ENCODE data around the gene ARHGAP45.
A peak's percentile ranks its signal among the peaks of the same experiment; 100 is the strongest.
"Not testable (repeated sequence)": the region's sequence is repeated elsewhere in the genome, so short reads cannot be mapped to it uniquely, and the experiment has no call there.

Gene ARHGAP45

GRCh38 chr19:1106841-1107660 is 40.1 kb downstream of the ARHGAP45 start:
- DNase-seq: no peak

- no peak for DNase-seq
Measured at GRCh38 chr19:1107661-1108261, 40.8 kb downstream of the ARHGAP45 start.

GRCh38 chr19:1108291-1109031 is 41.5 kb downstream of the ARHGAP45 start:
- no peak for DNase-seq

- no peak for DNase-seq
Measured at GRCh38 chr19:1109032-1109551, 42.1 kb downstream of the ARHGAP45 start.

GRCh38 chr19:1109697-1110671 is 43.0 kb downstream of the ARHGAP45 start:
- no peak for DNase-seq

- DNase-seq: no peak
Measured at GRCh38 chr19:1110809-1111640, 44.1 kb downstream of the ARHGAP45 start.

- no peak for DNase-seq
Measured at GRCh38 chr19:1111641-1112267, 44.8 kb downstream of the ARHGAP45 start.

- DNase-seq: no peak
Measured at GRCh38 chr19:1112268-1113029, 45.5 kb downstream of the ARHGAP45 start.

- DNase-seq: peak; percentile 75
Measured at GRCh38 chr19:1113030-1113985, 46.3 kb downstream of the ARHGAP45 start.

- no peak for DNase-seq
Measured at GRCh38 chr19:1113986-1114483, 47.1 kb downstream of the ARHGAP45 start.

- DNase-seq: not testable (repeated sequence)
Measured at GRCh38 chr19:1114728-1115127, 47.8 kb downstream of the ARHGAP45 start.

GRCh38 chr19:1115646-1116420 is 48.9 kb downstream of the ARHGAP45 start:
- DNase-seq: no peak

- no peak for DNase-seq
Measured at GRCh38 chr19:1116726-1117581, 50.0 kb downstream of the ARHGAP45 start.

- no peak for DNase-seq
Measured at GRCh38 chr19:1117654-1118053, 50.7 kb downstream of the ARHGAP45 start.

GRCh38 chr19:1118999-1119398 is 52.0 kb downstream of the ARHGAP45 start:
- no peak for DNase-seq

GRCh38 chr19:1119475-1120217 is 52.7 kb downstream of the ARHGAP45 start:
- DNase-seq: no peak

Measured in CD4-positive, alpha-beta T cell treated with Interleukin-4 for 4 hours (primary cell).